HG02981 (cell line): ENCODE measurements around the gene CDK8.

Experiments
- ATAC-seq: cut with Tn5 transposase; IDR thresholded peaks from one replicate; pipeline ENCODE4 v1.9.1; 2021; ENCODE audit warnings: mild to moderate bottlenecking, moderate library complexity; ENCODE audit not compliant: unreplicated experiment

Gene CDK8

DNA sequence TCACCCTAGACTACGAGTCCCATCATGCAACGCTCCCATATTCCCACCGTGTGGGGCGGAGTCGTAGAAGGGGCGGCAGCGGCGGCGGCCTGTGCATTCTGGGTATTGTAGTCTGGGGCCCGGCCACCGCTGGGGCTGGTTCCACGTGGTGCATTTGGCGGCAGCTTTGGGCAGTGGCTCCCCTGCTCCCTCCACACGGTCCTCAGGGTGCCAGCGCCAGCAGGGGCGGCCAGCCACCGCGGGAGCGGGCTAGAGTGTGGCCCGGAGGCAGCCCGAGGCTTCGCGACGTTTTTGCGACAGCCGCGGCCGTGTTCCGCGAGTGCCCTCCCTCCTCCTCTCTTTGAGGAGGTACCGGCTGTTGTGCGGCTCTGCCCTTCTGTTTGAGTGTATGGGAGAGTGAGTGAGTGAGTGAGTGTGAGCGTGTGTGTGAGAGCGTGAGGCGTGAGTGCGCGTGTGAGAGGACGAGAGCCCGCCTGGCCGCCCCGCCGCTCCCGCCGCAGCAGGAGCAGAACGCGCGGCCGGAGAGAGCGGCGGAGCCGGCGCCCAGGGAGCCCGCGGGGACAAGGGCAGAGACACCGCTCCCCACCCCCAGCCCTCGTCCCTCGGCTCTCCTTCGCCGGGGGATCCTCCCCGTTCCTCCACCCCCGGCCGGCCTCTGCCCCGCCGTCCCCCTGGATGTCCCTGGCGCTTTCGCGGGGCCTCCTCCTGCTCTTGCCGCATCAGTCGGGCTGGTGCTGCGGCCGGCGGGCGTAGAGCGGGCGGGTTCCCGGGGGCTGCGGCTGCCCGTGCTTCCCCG is at the start of gene CDK8:
TSS of gene CDK8 (plus strand) at position 343 of the 796 bp plus-strand sequence. CDS start 513 bp downstream, outside the sequence.
- peak; percentile 82 for ATAC-seq

GRCh38 chr13:26208287-26208686 is 45.6 kb upstream of the CDK8 start:
- ATAC-seq: no peak

DNA sequence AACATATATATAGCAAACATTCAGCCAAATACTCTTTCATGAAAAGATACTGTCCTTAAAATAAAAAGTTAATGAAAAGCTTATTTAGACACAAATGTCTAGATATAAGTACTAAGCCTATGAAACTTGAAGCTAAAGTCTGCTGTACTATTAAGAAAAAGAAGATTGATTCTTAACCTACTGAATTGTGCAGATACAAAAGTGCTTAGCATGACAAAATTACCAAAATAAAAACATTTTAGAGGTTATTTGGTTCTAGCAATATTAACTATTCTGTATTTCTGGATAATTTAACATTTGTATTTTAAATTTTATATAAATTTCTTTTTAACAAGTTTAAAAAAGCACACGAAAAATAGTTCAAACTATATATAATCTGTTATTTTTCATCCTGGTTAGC is 40.6 kb upstream of the CDK8 start:
- no peak for ATAC-seq

DNA sequence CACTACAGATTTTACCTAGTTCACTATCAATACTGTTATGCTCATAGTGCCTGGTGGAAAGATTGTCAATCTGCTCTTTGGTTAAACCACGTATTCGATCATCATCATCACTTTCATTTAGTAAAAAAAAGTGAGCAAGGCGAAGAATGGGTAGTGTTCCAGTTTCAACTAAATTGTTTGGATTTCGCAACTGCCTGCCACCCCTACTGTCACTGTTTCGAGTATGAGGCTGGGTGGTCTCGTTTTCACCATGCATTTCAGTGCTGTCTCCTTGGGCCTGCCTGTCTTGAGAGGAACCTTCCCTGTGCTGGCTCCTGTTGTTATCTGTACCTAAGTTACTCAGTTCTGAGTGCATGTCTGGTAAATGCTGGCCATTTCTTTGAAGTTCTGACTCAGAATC is 39.9 kb upstream of the CDK8 start:
- no peak for ATAC-seq

DNA sequence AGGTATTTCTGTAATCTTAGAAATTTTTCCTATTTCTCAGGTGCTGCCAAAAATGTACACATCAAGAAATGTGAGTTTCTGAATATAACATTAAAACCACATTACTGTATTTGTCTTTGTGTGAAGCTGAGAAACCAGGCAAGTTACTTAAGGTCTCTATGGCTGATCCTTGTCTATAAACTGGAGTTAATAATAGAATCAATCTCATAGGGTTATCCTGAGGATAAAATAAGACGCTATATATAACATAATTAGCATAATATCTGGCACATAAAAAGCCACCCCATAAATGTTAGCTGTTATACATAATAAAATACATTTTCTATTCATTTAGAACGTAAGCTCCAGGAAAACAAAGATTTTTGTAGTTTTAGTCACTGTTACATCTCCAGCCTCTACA is 37.9 kb upstream of the CDK8 start:
- ATAC-seq: no peak

- ATAC-seq: no peak
Measured at GRCh38 chr13:26219726-26220125, 34.2 kb upstream of the CDK8 start.

- no peak for ATAC-seq
Measured at GRCh38 chr13:26220575-26220974, 33.4 kb upstream of the CDK8 start.

- peak; percentile 3 for ATAC-seq
Measured at GRCh38 chr13:26221399-26221720, 32.6 kb upstream of the CDK8 start.

- peak; percentile 97 for ATAC-seq
Measured at GRCh38 chr13:26221721-26222519, 32.0 kb upstream of the CDK8 start, which contains the start of gene RNF6. Gene RNF6 (minus strand): TSS chr13:26222314. CDS start chr13:26219649, 2,665 bp downstream.

DNA sequence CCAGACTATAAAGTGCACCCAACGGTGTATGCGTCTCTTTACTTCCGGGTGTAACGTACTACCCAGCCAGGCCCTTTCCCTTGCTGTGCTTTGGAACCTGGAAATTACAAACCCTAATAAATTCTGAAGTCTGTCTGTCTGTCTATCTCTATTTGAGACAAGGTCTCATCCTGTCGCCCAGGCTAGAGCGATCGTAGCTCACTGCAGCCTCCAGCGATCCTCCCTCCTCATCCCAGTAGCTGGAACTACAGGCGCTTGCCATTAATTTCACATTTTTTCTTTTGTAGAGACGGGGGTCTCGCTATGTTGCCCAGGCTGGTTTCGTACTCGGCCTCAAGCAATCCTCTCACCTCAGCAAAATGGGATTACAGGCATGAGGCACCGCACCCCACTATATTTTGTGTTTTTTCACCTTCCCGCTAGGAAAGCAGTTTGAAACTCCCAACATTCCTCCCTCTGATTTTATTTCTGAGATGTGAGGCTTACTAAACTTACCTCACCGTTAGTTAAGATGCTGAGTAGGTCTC is 31.3 kb upstream of the CDK8 start:
- peak; percentile 37 for ATAC-seq

DNA sequence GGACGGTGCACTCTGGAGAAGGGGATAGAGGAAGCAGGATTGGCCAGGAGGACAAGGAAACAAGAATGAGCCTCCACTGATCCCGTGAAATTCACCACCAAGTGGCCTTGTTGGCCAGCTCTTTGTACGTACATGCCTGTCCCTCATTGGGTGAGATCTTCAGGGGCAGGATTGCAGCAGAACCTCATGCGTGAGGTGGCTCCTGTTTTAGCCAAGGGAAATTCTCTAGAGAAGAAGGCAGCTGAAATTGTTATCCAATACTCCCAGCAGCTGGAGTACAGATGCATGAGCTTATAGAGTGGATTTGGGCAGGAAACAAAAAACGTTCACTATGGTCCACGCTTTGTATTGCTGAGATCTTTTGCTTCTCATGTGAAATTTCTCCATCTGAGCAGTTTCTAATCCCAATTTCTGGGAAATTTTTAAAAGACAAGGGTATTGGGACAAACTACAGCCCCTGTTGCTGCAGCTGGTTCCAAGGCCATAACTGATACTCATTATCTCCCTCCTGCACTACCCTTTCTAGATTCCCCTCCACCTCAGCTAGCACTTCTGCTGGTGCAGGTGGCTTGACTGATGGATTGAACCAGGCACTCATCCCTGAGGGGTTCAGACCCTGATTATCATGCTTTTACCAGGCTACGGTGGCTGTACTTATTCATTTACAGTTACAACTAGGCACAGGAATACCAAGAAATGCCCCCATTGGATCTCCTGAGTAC is 27.9 kb upstream of the CDK8 start:
- ATAC-seq: no peak

- no peak for ATAC-seq
Measured at GRCh38 chr13:26227166-26227971, 26.6 kb upstream of the CDK8 start.

DNA sequence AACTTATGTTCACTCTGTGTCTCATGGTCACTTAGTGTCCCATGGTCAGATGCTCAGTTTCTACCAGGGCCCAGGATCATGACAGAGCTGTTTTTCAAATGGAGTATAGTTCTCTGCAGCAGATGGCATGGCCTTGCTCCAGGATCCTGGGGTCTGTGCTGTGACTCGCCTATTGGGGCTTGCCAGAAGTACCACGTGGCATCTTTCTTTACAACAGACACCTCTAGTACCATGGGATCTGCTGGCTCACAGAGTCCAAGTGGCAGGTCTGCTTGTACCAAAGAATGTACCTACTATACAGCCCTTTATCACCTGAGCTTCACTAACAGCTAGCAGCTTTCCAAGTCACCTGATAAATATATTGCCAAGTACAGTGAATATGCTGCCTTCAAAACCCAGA is 25.8 kb upstream of the CDK8 start:
- ATAC-seq: no peak

DNA sequence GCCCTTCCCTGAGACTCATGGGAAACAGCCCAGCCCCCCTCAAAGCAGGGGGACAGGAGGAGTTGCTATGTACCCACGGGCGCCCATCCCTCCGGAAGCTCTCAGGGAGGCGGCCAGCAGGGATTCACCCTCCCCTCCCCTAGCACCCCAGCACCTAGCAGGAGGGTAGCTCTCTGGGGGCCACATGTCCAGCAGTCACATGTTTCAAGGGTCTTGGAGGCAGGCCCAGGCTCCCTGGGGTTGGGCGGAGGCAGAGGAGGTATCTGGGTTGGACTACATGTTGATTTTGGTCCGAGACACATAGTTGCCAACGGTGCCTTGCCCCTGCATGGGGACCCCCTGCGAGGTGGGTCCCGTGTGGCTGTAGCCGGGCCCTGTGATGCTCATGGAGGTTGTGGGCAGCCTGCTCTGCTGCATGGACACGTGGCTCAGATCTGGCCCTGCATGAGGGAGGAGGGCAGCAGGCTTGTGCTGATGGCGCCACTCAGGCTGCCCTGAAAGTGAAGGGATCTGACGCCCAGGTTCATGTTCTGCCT is 24.8 kb upstream of the CDK8 start:
- no peak for ATAC-seq

DNA sequence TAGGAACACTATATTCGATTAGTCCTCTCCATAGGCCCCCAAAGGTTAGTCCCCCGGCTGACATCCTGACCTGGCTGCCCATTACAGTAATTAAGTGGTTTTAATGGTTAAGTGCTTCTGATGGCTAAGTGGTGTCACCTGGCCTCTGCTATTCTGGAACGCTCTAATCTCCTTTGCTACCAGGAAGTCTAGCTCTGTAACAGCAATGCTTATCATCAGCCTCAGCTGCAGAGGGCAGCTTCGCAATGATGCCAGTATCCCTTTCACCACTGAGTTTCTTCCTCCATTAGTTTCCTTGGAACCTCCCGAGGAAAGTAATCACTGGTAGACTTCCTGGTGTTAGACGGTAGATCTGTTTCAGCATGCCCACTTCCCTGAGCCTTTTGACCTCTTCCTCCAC is 23.2 kb upstream of the CDK8 start:
- no peak for ATAC-seq

DNA sequence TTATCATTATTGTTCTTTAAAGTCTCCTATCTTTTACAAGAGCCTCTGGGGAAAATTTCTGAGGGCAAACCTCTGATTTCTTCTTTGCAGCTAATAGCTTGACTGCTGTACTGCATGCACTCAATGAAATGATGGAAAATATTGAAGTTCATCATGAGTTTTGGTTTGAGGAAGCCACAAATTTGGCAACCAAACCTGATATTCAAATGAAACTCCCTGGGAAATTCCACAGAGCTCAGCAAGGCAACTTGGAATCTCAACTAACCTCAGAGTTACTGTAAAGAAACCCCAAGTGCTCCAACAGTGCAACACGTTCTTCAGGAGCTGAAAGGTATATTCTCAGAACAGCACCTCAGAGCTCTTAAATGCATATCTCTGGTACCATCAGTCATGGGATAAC is 17.6 kb upstream of the CDK8 start:
- ATAC-seq: no peak

GRCh38 chr13:26246154-26246553 is 7.8 kb upstream of the CDK8 start:
- no peak for ATAC-seq

- no peak for ATAC-seq
Measured at GRCh38 chr13:26247011-26247410, 6.9 kb upstream of the CDK8 start.

- no peak for ATAC-seq
Measured at GRCh38 chr13:26247608-26248007, 6.3 kb upstream of the CDK8 start.

DNA sequence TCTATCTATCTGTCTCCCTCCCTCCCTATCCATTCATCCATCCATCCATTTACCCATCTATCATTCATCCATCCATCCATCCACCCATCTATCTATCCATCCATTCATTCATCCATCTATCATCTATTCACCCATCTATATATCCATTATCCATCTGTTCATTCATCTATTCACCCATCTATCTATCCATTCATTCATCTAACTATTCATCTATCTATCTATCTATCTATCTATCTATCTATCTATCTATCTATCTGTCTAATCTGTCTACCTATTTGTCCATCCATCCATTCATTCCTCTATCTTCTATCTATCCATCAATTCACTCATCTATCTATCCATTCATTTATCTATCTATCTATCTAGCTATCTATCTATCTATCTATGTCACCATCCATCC is 4.4 kb upstream of the CDK8 start:
- no peak for ATAC-seq
